ENCODE data around the gene CD200. TPM values are rescaled to one million over a fixed set of nuclear protein-coding genes. Genes with fewer than 3 reads are reported as not detected.

Gene CD200
- total and polyA plus RNA-seq, 9 of the 15 experiments (the other 6 are each of a cell fraction or from before 2014, with no cell fraction given), result 0.13 TPM; not detected in 8

- no peaks in the 10 kb centered on the region for H3K79me2 ChIP-seq (ENCODE audit: control insufficient read depth, insufficient read depth, low read length)
- POLR2A ChIA-PET, result no interaction called here
- no TSS peak for BruUV-seq (replicated peaks)
- H3K9me3 ChIP-seq (replicated peaks; ENCODE audit: control insufficient read depth, insufficient read depth, low read depth, low read length), result no peaks in the 10 kb centered on the region
- H3K4me3 ChIP-seq, result no peak overlapping the region
- H3K4me1 ChIP-seq (replicated peaks in 1 of 2; ENCODE audit: control insufficient read depth in 2 of 2, insufficient read depth in 2 of 2, low read length in 2 of 2), result no peaks in the 10 kb centered on the region
- no peak overlapping the region for H3K27ac ChIP-seq (ENCODE audit: extremely low read depth, low read depth, low read length)
- no peak for DNase-seq (ENCODE audit: extremely low read depth in 1 of 4, low spot score in 3 of 4)
- no peak overlapping the region for H3K9ac ChIP-seq (ENCODE audit: insufficient read depth in 1 of 2, low read depth in 2 of 2, low read length in 2 of 2)
- intact Hi-C loops (cut with micrococcal nuclease) (no loop called here), in situ Hi-C loops (cut with MboI) (loop anchor here (25.0 kb wide), 1 partner anchor 190 kb away; no protein-coding TSS in a partner anchor)
- CTCF ChIA-PET (ENCODE audit: low intra/inter-chr PET ratio), result no interaction called here
- H2AFZ ChIP-seq (ENCODE audit: low read depth, low read length), result no peak overlapping the region
- no peaks in the 10 kb centered on the region for H4K20me1 ChIP-seq (replicated peaks; ENCODE audit: control insufficient read depth, insufficient read depth, low read length)
- ATAC-seq, result no peak
- no peak overlapping the region for H3K4me2 ChIP-seq (ENCODE audit: insufficient read depth, low read length)
- H3K27me3 ChIP-seq (ENCODE audit: control insufficient read depth in 2 of 2, insufficient read depth in 2 of 2, low read length in 2 of 2), result no peaks in the 10 kb centered on the region
- no peaks in the 10 kb centered on the region for H3K9me1 ChIP-seq (ENCODE audit: control insufficient read depth, insufficient read depth, low read length)
- FAIRE-seq, result no peak
- TF ChIP-seq CBFA2T3 (IDR thresholded peaks at IDR 0.05) (peak; percentile 34; the same call in 1 of the 2 replicates), RCOR1 (IDR thresholded peaks at IDR 0.05; ENCODE audit: borderline replicate concordance in 1 of 2, low read depth in 2 of 2, low read length in 2 of 2) (no peak)
- H3K36me3 ChIP-seq (ENCODE audit: control insufficient read depth, insufficient read depth, low read length), result no peaks in the 10 kb centered on the region
- WGBS (ENCODE audit: insufficient coverage, low coverage, missing lambda C conversion rate), result 0% methylated on average over 1 of the region's 5 CpGs
Measured at GRCh38 chr3:112321867-112322652, 10.9 kb upstream of the CD200 start.

GRCh38 chr3:112327371-112327951 lies 5.5 kb upstream of the CD200 start:
- ATAC-seq (peak; percentile 87), DNase-seq (ENCODE audit: extremely low read depth in 1 of 4, low spot score in 3 of 4) (peak in 3 of 4 experiments; percentile 5 to 28 (median 6)), FAIRE-seq (peak; percentile 6)
- WGBS (ENCODE audit: insufficient coverage, low coverage, missing lambda C conversion rate), result 4% methylated on average over 2 of the region's 2 CpGs
- H3K27ac ChIP-seq (ENCODE audit: extremely low read depth, low read depth, low read length), result no peak overlapping the region
- no peak overlapping the region for H3K4me2 ChIP-seq (ENCODE audit: insufficient read depth, low read length)
- intact Hi-C loops (cut with micrococcal nuclease) (loop anchor here (1.0 to 5.0 kb wide), 2 partner anchors 110 to 192 kb away; no protein-coding TSS in a partner anchor), in situ Hi-C loops (cut with MboI) (no loop called here)
- BruUV-seq (replicated peaks), result no TSS peak
- no peaks in the 10 kb centered on the region for H3K27me3 ChIP-seq (ENCODE audit: control insufficient read depth in 2 of 2, insufficient read depth in 2 of 2, low read length in 2 of 2)
- no peaks in the 10 kb centered on the region for H3K79me2 ChIP-seq (ENCODE audit: control insufficient read depth, insufficient read depth, low read length)
- no peaks in the 10 kb centered on the region for H3K36me3 ChIP-seq (ENCODE audit: control insufficient read depth, insufficient read depth, low read length)
- CTCF ChIA-PET (ENCODE audit: low intra/inter-chr PET ratio), result no interaction called here
- no peak overlapping the region for H3K9ac ChIP-seq (ENCODE audit: insufficient read depth in 1 of 2, low read depth in 2 of 2, low read length in 2 of 2)
- H3K4me1 ChIP-seq (replicated peaks in 1 of 2; ENCODE audit: control insufficient read depth in 2 of 2, insufficient read depth in 2 of 2, low read length in 2 of 2), result no peaks in the 10 kb centered on the region
- H3K9me1 ChIP-seq (ENCODE audit: control insufficient read depth, insufficient read depth, low read length), result no peaks in the 10 kb centered on the region
- H3K4me3 ChIP-seq, result no peak overlapping the region
- no peaks in the 10 kb centered on the region for H3K9me3 ChIP-seq (replicated peaks; ENCODE audit: control insufficient read depth, insufficient read depth, low read depth, low read length)
- no peaks in the 10 kb centered on the region for H4K20me1 ChIP-seq (replicated peaks; ENCODE audit: control insufficient read depth, insufficient read depth, low read length)
- POLR2A ChIA-PET, result interaction anchor here (0.6 kb wide), 1 partner anchor 247 kb away, joined by 3 read pairs; no protein-coding TSS in a partner anchor
- H2AFZ ChIP-seq (ENCODE audit: low read depth, low read length), result no peak overlapping the region
- TF ChIP-seq ZBTB12 (CRISPR knock-in tag; IDR thresholded peaks at IDR 0.05) (no peak), ZNF655 (CRISPR knock-in tag; IDR thresholded peaks at IDR 0.05) (no peak), NR3C1 (CRISPR knock-in tag; IDR thresholded peaks at IDR 0.05) (no peak), SMC3 (conservative IDR thresholded peaks at IDR 0.05; ENCODE audit: insufficient read depth, low read depth, low read length) (peak; percentile 33; the same call in 1 of the 2 replicates), CREB3L1 (IDR thresholded peaks at IDR 0.05; ENCODE audit: borderline replicate concordance, low read depth) (no peak), ILF3 (IDR thresholded peaks at IDR 0.05; ENCODE audit: borderline replicate concordance) (no peak), RCOR1 (IDR thresholded peaks at IDR 0.05; ENCODE audit: borderline replicate concordance in 1 of 2, low read depth in 2 of 2, low read length in 2 of 2) (no peak)

All from K562 (cell line).